Progenitor cell of endocrine pancreas (in vitro differentiated cells): ENCODE measurements around the gene PSTK. TPM values are rescaled to one million over a fixed set of nuclear protein-coding genes. Genes with fewer than 3 reads are reported as not detected.

ENCODE experiments used
- DNase-seq: peaks from one replicate; pipeline ENCODE4 v3.0.0; 2021; ENCODE audit warnings: low spot score; ENCODE audit not compliant: unreplicated experiment
- H3K27ac Mint-ChIP-seq: 2 replicates; pipeline ENCODE4 v1.8.0; 2021; ENCODE audit warnings: mild to moderate bottlenecking, moderate library complexity, mixed read lengths
- H3K27me3 Mint-ChIP-seq: 2 replicates; pipeline ENCODE4 v1.8.0; 2021; ENCODE audit warnings: mixed read lengths
- H3K36me3 Mint-ChIP-seq: 2 replicates; pipeline ENCODE4 v1.8.0; 2022; ENCODE audit warnings: mixed read lengths; ENCODE audit not compliant: insufficient read depth
- H3K4me1 Mint-ChIP-seq: 2 replicates; pipeline ENCODE4 v1.8.0; 2021; ENCODE audit warnings: low read depth, mixed read lengths
- H3K4me3 Mint-ChIP-seq: 2 replicates; pipeline ENCODE4 v1.8.0; 2021; ENCODE audit warnings: low read depth, mild to moderate bottlenecking, moderate library complexity, mixed read lengths
- H3K9me3 Mint-ChIP-seq: 2 replicates; pipeline ENCODE4 v1.8.0; 2021; ENCODE audit warnings: low read depth, mixed read lengths
- total RNA-seq: library from RNA; stranded (reverse); gene quantifications from 2 replicates; pipeline ENCODE4 v1.2.1, GENCODE V29; 2021
- TF ChIP-seq, protein P1 (sequence below): fragments of 200-600 bp; sonication (generic); IDR thresholded peaks from one replicate; pipeline ENCODE4 v1.5.0; 2021; ENCODE audit warnings: antibody characterized with exemption, mild to moderate bottlenecking; ENCODE audit not compliant: unreplicated experiment

The PSTK gene
- total RNA-seq, 1 donor from 2014 or later = 6.3 TPM

DNA sequence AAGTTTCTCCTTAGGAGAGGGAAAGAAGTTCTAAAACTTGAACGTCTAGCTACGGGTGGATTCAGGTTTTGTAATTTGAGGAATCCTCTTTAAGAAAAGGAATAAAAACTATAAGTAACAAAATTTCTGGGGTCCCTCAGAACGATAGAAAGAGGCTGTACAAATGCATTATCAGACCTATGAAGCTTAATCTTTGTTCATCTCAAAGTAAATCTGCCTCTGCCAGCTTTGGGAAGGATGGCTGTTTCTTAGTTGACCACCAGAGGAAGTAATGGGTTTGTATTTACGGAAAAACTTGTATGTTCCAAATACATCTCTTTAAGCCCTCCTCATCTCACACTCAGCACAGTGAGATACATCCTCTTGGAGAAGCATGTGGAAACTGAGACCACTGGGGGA lies 864 bp downstream of the PSTK start:
- Mint-ChIP-seq H3K27me3 (no peaks in the 10 kb centered on the region), H3K4me1 (peaks cover 4% of the 10 kb centered on the region), H3K9me3 (no peaks in the 10 kb centered on the region), H3K36me3 (no peaks in the 10 kb centered on the region), H3K27ac (peak overlapping the region; percentile 99), H3K4me3 (peak overlapping the region; percentile 81)
- TF ChIP-seq, protein P1, sequence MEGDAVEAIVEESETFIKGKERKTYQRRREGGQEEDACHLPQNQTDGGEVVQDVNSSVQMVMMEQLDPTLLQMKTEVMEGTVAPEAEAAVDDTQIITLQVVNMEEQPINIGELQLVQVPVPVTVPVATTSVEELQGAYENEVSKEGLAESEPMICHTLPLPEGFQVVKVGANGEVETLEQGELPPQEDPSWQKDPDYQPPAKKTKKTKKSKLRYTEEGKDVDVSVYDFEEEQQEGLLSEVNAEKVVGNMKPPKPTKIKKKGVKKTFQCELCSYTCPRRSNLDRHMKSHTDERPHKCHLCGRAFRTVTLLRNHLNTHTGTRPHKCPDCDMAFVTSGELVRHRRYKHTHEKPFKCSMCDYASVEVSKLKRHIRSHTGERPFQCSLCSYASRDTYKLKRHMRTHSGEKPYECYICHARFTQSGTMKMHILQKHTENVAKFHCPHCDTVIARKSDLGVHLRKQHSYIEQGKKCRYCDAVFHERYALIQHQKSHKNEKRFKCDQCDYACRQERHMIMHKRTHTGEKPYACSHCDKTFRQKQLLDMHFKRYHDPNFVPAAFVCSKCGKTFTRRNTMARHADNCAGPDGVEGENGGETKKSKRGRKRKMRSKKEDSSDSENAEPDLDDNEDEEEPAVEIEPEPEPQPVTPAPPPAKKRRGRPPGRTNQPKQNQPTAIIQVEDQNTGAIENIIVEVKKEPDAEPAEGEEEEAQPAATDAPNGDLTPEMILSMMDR = peak; percentile 44
- no peak for DNase-seq

DNA sequence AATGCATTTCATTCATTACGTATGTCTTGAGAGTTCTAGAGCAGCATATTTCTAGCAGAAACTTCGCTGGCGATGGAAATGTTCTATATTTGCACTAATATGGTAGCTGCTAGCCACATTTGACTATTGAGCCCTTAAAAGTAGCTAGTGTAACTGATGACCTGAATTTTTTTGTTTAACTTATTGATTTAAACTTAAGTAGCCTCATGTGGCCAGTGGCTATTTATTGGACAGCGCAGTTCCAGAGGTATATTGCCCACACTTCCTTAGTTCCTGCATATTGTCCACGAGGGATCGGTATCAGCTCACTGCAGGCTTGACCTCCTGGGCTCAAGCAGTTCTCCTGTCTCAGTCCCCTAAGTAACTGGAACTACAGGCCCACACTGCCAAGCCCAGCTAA lies 3.7 kb downstream of the PSTK start:
- Mint-ChIP-seq H3K27me3 (no peaks in the 10 kb centered on the region), H3K9me3 (no peaks in the 10 kb centered on the region), H3K27ac (no peak overlapping the region), H3K4me3 (no peak overlapping the region), H3K36me3 (no peaks in the 10 kb centered on the region), H3K4me1 (peaks cover 4% of the 10 kb centered on the region)
- TF ChIP-seq, protein P1 = no peak
- DNase-seq = no peak

DNA sequence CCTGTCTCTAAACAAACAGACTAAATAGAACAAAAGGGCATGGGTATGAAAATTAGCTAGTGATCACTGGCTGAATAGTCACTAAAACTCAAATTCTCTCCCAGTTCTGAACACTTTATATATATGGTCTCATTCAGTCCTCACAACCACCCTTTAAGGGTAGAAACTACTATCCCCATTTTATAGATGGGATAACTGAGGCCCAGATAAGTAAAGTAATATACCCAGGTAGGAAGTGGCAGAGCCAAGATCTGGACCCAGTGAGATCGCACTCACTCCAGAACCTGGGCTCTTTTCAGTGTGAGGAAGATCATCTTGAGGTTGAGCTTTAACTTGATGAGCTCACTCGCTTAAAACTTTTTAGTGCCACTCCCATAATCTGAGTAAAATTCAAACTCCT lies 4.5 kb downstream of the PSTK start:
- Mint-ChIP-seq H3K9me3 (no peaks in the 10 kb centered on the region), H3K4me3 (no peak overlapping the region), H3K4me1 (peaks cover 4% of the 10 kb centered on the region), H3K27me3 (no peaks in the 10 kb centered on the region), H3K36me3 (no peaks in the 10 kb centered on the region), H3K27ac (no peak overlapping the region)
- TF ChIP-seq, protein P1 = no peak
- no peak for DNase-seq

DNA sequence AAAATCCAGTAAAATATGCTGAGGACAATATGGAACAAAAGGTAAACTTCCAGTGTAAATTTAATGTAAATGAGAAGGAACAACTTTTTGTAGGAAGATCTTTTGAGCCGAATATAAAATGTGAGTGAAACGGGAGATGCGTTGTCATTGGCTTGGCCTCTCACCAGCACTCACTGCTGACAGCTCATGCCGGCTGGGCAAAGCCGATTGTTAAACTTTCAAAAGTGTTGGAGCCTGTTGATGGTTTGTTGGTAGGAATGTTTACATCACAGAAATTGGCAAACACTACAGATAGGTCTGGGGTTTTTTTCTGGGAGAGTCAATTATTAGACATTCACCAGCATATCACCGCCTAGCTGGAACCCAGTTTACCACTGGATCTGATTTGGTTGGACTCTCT lies 6.1 kb downstream of the PSTK start:
- Mint-ChIP-seq H3K4me3 (no peak overlapping the region), H3K9me3 (no peaks in the 10 kb centered on the region), H3K4me1 (no peaks in the 10 kb centered on the region), H3K27ac (no peak overlapping the region), H3K36me3 (peaks cover 3% of the 10 kb centered on the region), H3K27me3 (no peaks in the 10 kb centered on the region)
- DNase-seq = no peak
- TF ChIP-seq, protein P1 = no peak

DNA sequence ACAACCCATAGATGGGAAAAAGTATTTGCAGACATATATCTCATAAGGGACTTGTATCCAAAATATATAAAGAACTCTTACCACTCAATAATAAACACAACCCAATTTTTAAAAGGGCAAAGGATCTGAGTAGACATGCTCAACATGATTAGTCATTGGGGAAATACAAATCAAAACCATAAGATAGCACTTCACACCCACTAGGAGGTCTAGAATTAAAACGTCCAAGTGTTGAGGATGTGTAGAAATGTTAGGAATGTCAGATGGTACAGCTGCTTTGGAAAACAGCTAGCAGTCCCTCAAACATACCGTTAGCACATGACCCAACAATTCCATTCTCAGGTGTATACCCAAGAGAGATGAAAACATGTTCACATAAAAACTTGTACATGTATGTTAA lies 8.3 kb downstream of the PSTK start:
- TF ChIP-seq, protein P1 = no peak
- H3K4me1 Mint-ChIP-seq = no peaks in the 10 kb centered on the region
- H3K27ac Mint-ChIP-seq = no peak overlapping the region
- no peak for DNase-seq
- H3K36me3 Mint-ChIP-seq = peaks cover 5% of the 10 kb centered on the region
- no peaks in the 10 kb centered on the region for H3K27me3 Mint-ChIP-seq
- H3K4me3 Mint-ChIP-seq = no peak overlapping the region
- no peaks in the 10 kb centered on the region for H3K9me3 Mint-ChIP-seq

DNA sequence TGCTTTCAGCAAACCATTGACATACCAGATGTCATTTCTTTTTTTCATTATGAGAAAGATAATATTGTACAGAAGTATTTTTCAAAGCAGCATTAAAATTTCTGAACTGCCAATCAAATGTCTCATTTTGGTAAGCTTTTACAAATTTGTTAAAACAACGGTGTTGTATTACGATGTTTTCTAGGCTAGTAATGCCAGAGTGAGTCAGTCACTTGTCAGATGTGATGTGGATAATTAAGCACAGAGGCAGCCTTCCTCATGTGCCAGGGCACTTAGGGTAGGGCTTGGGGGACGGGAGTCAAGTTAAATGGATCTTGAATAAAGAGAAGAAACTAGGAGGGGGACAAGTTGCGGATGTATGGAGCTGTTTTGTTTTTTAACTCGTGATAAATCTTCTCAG lies 10.1 kb downstream of the PSTK start:
- Mint-ChIP-seq H3K27ac (no peak overlapping the region), H3K36me3 (peaks cover 8% of the 10 kb centered on the region), H3K4me3 (no peak overlapping the region), H3K4me1 (no peaks in the 10 kb centered on the region), H3K9me3 (no peaks in the 10 kb centered on the region), H3K27me3 (no peaks in the 10 kb centered on the region)
- no peak for DNase-seq
- TF ChIP-seq, protein P1 = no peak
